ENCODE measurements around the gene MRAP2. TPM values are rescaled to one million over a fixed set of nuclear protein-coding genes. Genes with fewer than 3 reads are reported as not detected.
"Not testable (repeated sequence)": the region's sequence is repeated elsewhere in the genome, so short reads cannot be mapped to it uniquely, and the experiment has no call there.

The MRAP2 gene
- total RNA-seq, 1 experiment from 2014 or later, result 0.23 TPM

GRCh38 chr6:84028350-84028749 lies 5.2 kb upstream of the MRAP2 start:
- DNase-seq (ENCODE audit: low read depth), result no peak

- DNase-seq (ENCODE audit: low read depth), result not testable (repeated sequence)
Measured at GRCh38 chr6:84032000-84032399, 1.6 kb upstream of the MRAP2 start.

GRCh38 chr6:84035484-84035883 lies 1.9 kb downstream of the MRAP2 start:
- no peak for DNase-seq (ENCODE audit: low read depth)

GRCh38 chr6:84037425-84038089 lies 4.0 kb downstream of the MRAP2 start:
- no peak for DNase-seq (ENCODE audit: low read depth)

- DNase-seq (ENCODE audit: low read depth), result no peak
Measured at GRCh38 chr6:84042603-84043002, 9.0 kb downstream of the MRAP2 start.

- DNase-seq (ENCODE audit: low read depth), result no peak
Measured at GRCh38 chr6:84043555-84043954, 10.0 kb downstream of the MRAP2 start.

GRCh38 chr6:84046755-84047154 lies 13.2 kb downstream of the MRAP2 start:
- no peak for DNase-seq (ENCODE audit: low read depth)

GRCh38 chr6:84048588-84048987 lies 15.0 kb downstream of the MRAP2 start:
- no peak for DNase-seq (ENCODE audit: low read depth)

- DNase-seq (ENCODE audit: low read depth), result no peak
Measured at GRCh38 chr6:84050408-84050807, 16.8 kb downstream of the MRAP2 start.

- peak; percentile 87 for DNase-seq (ENCODE audit: low read depth)
Measured at GRCh38 chr6:84052204-84052882, 18.8 kb downstream of the MRAP2 start.

GRCh38 chr6:84052883-84053241 lies 19.3 kb downstream of the MRAP2 start:
- DNase-seq (ENCODE audit: low read depth), result no peak

GRCh38 chr6:84055647-84056046 lies 22.1 kb downstream of the MRAP2 start:
- no peak for DNase-seq (ENCODE audit: low read depth)

- no peak for DNase-seq (ENCODE audit: low read depth)
Measured at GRCh38 chr6:84057908-84058307, 24.3 kb downstream of the MRAP2 start.

GRCh38 chr6:84059082-84059481 lies 25.5 kb downstream of the MRAP2 start:
- no peak for DNase-seq (ENCODE audit: low read depth)

- no peak for DNase-seq (ENCODE audit: low read depth)
Measured at GRCh38 chr6:84061174-84061573, 27.6 kb downstream of the MRAP2 start.

GRCh38 chr6:84061613-84062398 lies 28.2 kb downstream of the MRAP2 start:
- no peak for DNase-seq (ENCODE audit: low read depth)

- no peak for DNase-seq (ENCODE audit: low read depth)
Measured at GRCh38 chr6:84062519-84063154, 29.1 kb downstream of the MRAP2 start.

GRCh38 chr6:84065693-84066290 lies 32.2 kb downstream of the MRAP2 start:
- peak; percentile 86 for DNase-seq (ENCODE audit: low read depth)

GRCh38 chr6:84066536-84066935 lies 33.0 kb downstream of the MRAP2 start:
- DNase-seq (ENCODE audit: low read depth), result no peak

- DNase-seq (ENCODE audit: low read depth), result not testable (repeated sequence)
Measured at GRCh38 chr6:84068873-84069272, 35.3 kb downstream of the MRAP2 start.

- DNase-seq (ENCODE audit: low read depth), result peak; percentile 23
Measured at GRCh38 chr6:84072442-84072997, 38.9 kb downstream of the MRAP2 start.
